GM12878 (cell line): Measurements from ENCODE around the gene DOHH. TPM values are rescaled to one million over a fixed set of nuclear protein-coding genes. Genes with fewer than 3 reads are reported as not detected.

Source experiments
- ATAC-seq: fragments of 200-7000 bp; cut with Tn5 transposase; 3 replicates; pipeline ENCODE4 v1.9.1; 2020; ENCODE audit warnings: mild to moderate bottlenecking, moderate library complexity
- BruUV-seq: library from RNA; stranded (reverse); fragments of 400-500 nt; replicated peaks from 2 replicates; lab custom pipeline; 2021; lab: Mats Ljungman, UMichigan
- CTCF ChIA-PET: fragments of 300-600 bp; sonication (Branson Sonifier 250); formaldehyde crosslinking; extraction: SDS; loops from one replicate; lab custom pipeline; 2021; ENCODE audit warnings: inconsistent platforms; lab: Yijun Ruan, JAX
- POLR2A ChIA-PET: fragments of 350-600 bp; formaldehyde crosslinking; extraction: SDS; loops from one replicate; lab custom pipeline; 2021; ENCODE audit warnings: inconsistent platforms; lab: Charles Lee
- RAD21 ChIA-PET: fragments of 300-600 bp; sonication (Branson Sonifier 250); formaldehyde crosslinking; loops from one replicate; lab custom pipeline; 2023; ENCODE audit warnings: antibody characterized with exemption; ENCODE audit not compliant: unreplicated experiment; lab: Charles Lee
- SMC1A ChIA-PET: fragments of 300-600 bp; sonication (Branson Sonifier 250); formaldehyde crosslinking; loops from one replicate; lab custom pipeline; 2023; ENCODE audit not compliant: unreplicated experiment, uncharacterized antibody; lab: Charles Lee
- DNase-seq: peaks from one replicate; pipeline ENCODE4 v3.0.0-alpha.2; 2011; ENCODE audit warnings: low read depth, low spot score
- FAIRE-seq: peaks from 3 replicates; lab custom pipeline; 2011; peaks lifted over from hg19 to GRCh38; lab: Jason Lieb, UNC
- H2AFZ ChIP-seq: 2 replicates; pipeline ENCODE4 v1.6.0; 2011; ENCODE audit warnings: low read depth, low read length, control low read depth; ENCODE audit not compliant: control insufficient read depth
- H3K27ac ChIP-seq: 2 replicates; pipeline ENCODE4 v1.5.1; 2011; ENCODE audit warnings: control low read depth; ENCODE audit not compliant: control insufficient read depth, insufficient read depth
- H3K27me3 ChIP-seq, 2 experiments: replicated peaks in 1 of 2; 2 replicates each; pipeline versions ENCODE4 v1.6.0 to v1.6.1; 2011; ENCODE audit warnings: low read length in 1 of 2; ENCODE audit not compliant: control insufficient read depth in 2 of 2, insufficient read depth in 2 of 2
- H3K36me3 ChIP-seq, 2 experiments: 2 replicates each; pipeline ENCODE4 v1.5.1; 2011; ENCODE audit warnings: low read length in 1 of 2; ENCODE audit not compliant: control insufficient read depth in 2 of 2, insufficient read depth in 2 of 2
- H3K4me1 ChIP-seq: 2 replicates; pipeline ENCODE4 v1.6.1; 2011; ENCODE audit warnings: mild to moderate bottlenecking, low read length, moderate library complexity, mixed read lengths; ENCODE audit not compliant: control insufficient read depth, insufficient read depth
- H3K4me2 ChIP-seq: 2 replicates; pipeline ENCODE4 v1.6.0; 2011; ENCODE audit warnings: control low read depth; ENCODE audit not compliant: control insufficient read depth, insufficient read depth
- H3K4me3 ChIP-seq: fragments of 200-600 bp; sonication (generic); 2 replicates; pipeline ENCODE4 v1.5.1; 2016
- H3K79me2 ChIP-seq: 2 replicates; pipeline ENCODE4 v1.6.0; 2011; ENCODE audit warnings: low read length; ENCODE audit not compliant: control insufficient read depth, insufficient read depth
- H3K9ac ChIP-seq: 2 replicates; pipeline ENCODE4 v1.8.0; 2011; ENCODE audit warnings: low read length, control low read depth, mixed read lengths; ENCODE audit not compliant: control insufficient read depth, insufficient read depth
- H3K9me3 ChIP-seq: replicated peaks from 3 replicates; pipeline ENCODE4 v1.5.1; 2011; ENCODE audit warnings: mild to moderate bottlenecking, low read length; ENCODE audit not compliant: control insufficient read depth, insufficient read depth
- H4K20me1 ChIP-seq: 2 replicates; pipeline ENCODE4 v1.6.0; 2011; ENCODE audit not compliant: control insufficient read depth, insufficient read depth
- BACH1 ChIP-seq: fragments of 450-650 bp; IDR thresholded peaks from 2 replicates; pipeline ENCODE4 v1.6.1; 2017; ENCODE audit warnings: mild to moderate bottlenecking, borderline replicate concordance
- CTCF ChIP-seq, 3 experiments: IDR thresholded peaks in 2 of 3; conservative IDR thresholded peaks in 1 of 3; 2 replicates each; pipeline ENCODE4 v1.5.1; 2011; ENCODE audit warnings: low read depth in 3 of 3, low read length in 3 of 3, mild to moderate bottlenecking in 3 of 3, control low read depth in 2 of 3, moderate library complexity in 2 of 3, inconsistent platforms in 1 of 3, mixed read lengths in 1 of 3; ENCODE audit not compliant: control insufficient read depth in 2 of 3, insufficient read depth in 1 of 3; ENCODE audit errors: extremely low read depth in 1 of 3
- POLR2A ChIP-seq: IDR thresholded peaks from 2 replicates; pipeline ENCODE4 v1.6.1; 2011; ENCODE audit warnings: low read depth, mild to moderate bottlenecking, low read length
- RAD51 ChIP-seq: fragments of 450-650 bp; IDR thresholded peaks from 2 replicates; pipeline ENCODE4 v1.6.1; 2016; ENCODE audit warnings: moderate library complexity, mild to moderate bottlenecking, inconsistent platforms
- RUNX3 ChIP-seq: IDR thresholded peaks from 2 replicates; pipeline ENCODE4 v1.6.1; 2012; ENCODE audit warnings: low read length, inconsistent platforms
- SMARCA5 ChIP-seq: fragments of 450-650 bp; IDR thresholded peaks from 2 replicates; pipeline ENCODE4 v1.6.1; 2017; ENCODE audit warnings: mild to moderate bottlenecking
- SMC3 ChIP-seq: IDR thresholded peaks from 2 replicates; pipeline ENCODE4 v1.6.1; 2011; ENCODE audit warnings: low read length, improper control_type of control experiment, borderline replicate concordance
- SP1 ChIP-seq: IDR thresholded peaks from one replicate; pipeline ENCODE4 v1.6.1; 2011; ENCODE audit warnings: low read depth, low read length
- TCF12 ChIP-seq: IDR thresholded peaks from 2 replicates; pipeline ENCODE4 v1.6.1; 2011; ENCODE audit warnings: low read depth, mild to moderate bottlenecking, low read length
- WGBS: methylation state at CpG from one replicate; pipeline ENCODE4 v1.1.6; 2016; ENCODE audit warnings: low lambda C conversion rate; ENCODE audit not compliant: insufficient replicate concordance, insufficient coverage; ENCODE audit errors: missing lambda C conversion rate; 5-methylcytosine and 5-hydroxymethylcytosine counted together
- in situ Hi-C: fragments of 300-500 bp; cut with MboI; formaldehyde crosslinking; loops from 9 replicates; pipeline ENCODE4 v1.14.3; 2018; ENCODE audit warnings: mixed read lengths
- intact Hi-C: fragments of 100-400 bp; cut with micrococcal nuclease; formaldehyde crosslinking; loops from one replicate; pipeline ENCODE4 v1.14.2; 2022; ENCODE audit not compliant: unreplicated experiment
- polyA plus RNA-seq, 11 experiments: library from polyadenylated mRNA; depleted of rRNA in 4 of 11; unstranded in 6 of 11; stranded (reverse) in 5 of 11; fragments of >200 nt; fragmentation: Nextera tagmentation in 4 of 11; fragmentation: Illumina TruSeq in 1 of 11; extraction: Ambion mirVana in 4 of 11; extraction: Trizol in 1 of 11; gene quantifications; 1 replicate in 1 of 11; 2 replicates in 10 of 11; pipeline versions ENCODE4 v1.2.1 to v1.2.3, GENCODE V29; 2011 to 2016; ENCODE audit warnings: inconsistent platforms in 2 of 11, missing spikeins in 2 of 11, low read depth in 1 of 11
- total RNA-seq, 4 experiments: library from RNA; depleted of rRNA in 3 of 4; stranded (reverse); fragments of >200 nt in 3 of 4; fragmentation: Illumina TruSeq in 1 of 4; extraction: Trizol in 1 of 4; gene quantifications; 2 replicates each; pipeline versions ENCODE4 v1.2.1 to v1.2.3, GENCODE V29; 2013 to 2021

DOHH gene
- total and polyA plus RNA-seq, 10 of the 15 experiments (the other 5 are each of a cell fraction or from before 2014, with no cell fraction given) = 0.11 to 28.6 (median 11.7) TPM

- in situ Hi-C loops (no loop called here), intact Hi-C loops (loop anchor here (5.0 kb wide), 1 partner anchor 160 kb away; the partner anchor contains the start of gene TJP3)
- Histone ChIP-seq H3K9me3 (no peaks in the 10 kb centered on the region), H3K36me3 (peaks cover 2 to 9% of the 10 kb centered on the region in 2 experiments; a peak in 3 of 4 replicates), H3K4me1 (no peaks in the 10 kb centered on the region; the same call in 1 of the 2 replicates), H3K27me3 (no peaks in the 10 kb centered on the region), H3K27ac (no peak overlapping the region), H3K4me3 (no peak overlapping the region), H2AFZ (no peak overlapping the region), H3K79me2 (no peaks in the 10 kb centered on the region; the same call in 1 of the 2 replicates), H3K4me2 (no peak overlapping the region), H4K20me1 (no peaks in the 10 kb centered on the region), H3K9ac (no peak overlapping the region)
- peak; percentile 68 for TF ChIP-seq SMARCA5
- TF ChIP-seq RAD51 = no peak
- TF ChIP-seq SP1 = no peak
- TF ChIP-seq SMC3 = 0 out of 2 replicates have a peak, but pooled peaks have one; percentile 5
- 0 out of 2 replicates have a peak, but pooled peaks have one; percentile 16 for TF ChIP-seq TCF12
- peak; percentile 31; the same call in 1 of the 2 replicates for TF ChIP-seq POLR2A
- TF ChIP-seq BACH1 = no peak
- TF ChIP-seq RUNX3 = no peak
- TF ChIP-seq CTCF (IDR thresholded peaks at IDR 0.05 in 2 of 3, conservative IDR thresholded peaks at IDR 0.05 in 1 of 3; ENCODE audit: control insufficient read depth in 2 of 3, extremely low read depth in 1 of 3, insufficient read depth in 1 of 3, low read depth in 3 of 3, low read length in 3 of 3) = peak; percentile 30 to 71 (median 63)
- ChIA-PET RAD21 (no interaction called here), SMC1A (no interaction called here), CTCF (interaction anchor here (1.0 to 1.6 kb wide), 3 partner anchors 9 to 70 kb away, joined by 3 to 4 read pairs (median 3); partner anchors contain the start of gene TEKTIP1), POLR2A (no interaction called here)
- 80% methylated on average over 15 of the region's 15 CpGs for WGBS
- DNase-seq (no peak), ATAC-seq (peak; percentile 43), FAIRE-seq (no peak)
- BruUV-seq = no TSS peak
Measured at GRCh38 chr19:3547301-3547731, 46.8 kb upstream of the DOHH start.
